HepG2 (cell line): ENCODE data around the gene RBM19. TPM values are rescaled to one million over a fixed set of nuclear protein-coding genes. Genes with fewer than 3 reads are reported as not detected.

Experiments used
- ADNP ChIP-seq: sonication (generic); formaldehyde crosslinking; IDR thresholded peaks from 2 replicates; pipeline ENCODE4 v1.4.0; 2020; ENCODE audit warnings: missing genetic modification reagents
- ARID3A ChIP-seq: IDR thresholded peaks from 2 replicates; pipeline ENCODE4 v1.6.1; 2012; ENCODE audit warnings: low read depth, low read length, improper control_type of control experiment
- BHLHE40 ChIP-seq: IDR thresholded peaks from 2 replicates; pipeline ENCODE4 v1.6.1; 2011; ENCODE audit warnings: low read length, improper control_type of control experiment
- CHD4 ChIP-seq: fragments of 200-600 bp; sonication (generic); IDR thresholded peaks from 2 replicates; pipeline ENCODE4 v1.7.0; 2017; ENCODE audit warnings: mild to moderate bottlenecking, low read length, borderline replicate concordance
- FOXA1 ChIP-seq, 2 experiments: fragments of 450-650 bp in 1 of 2; sonication (generic) in 1 of 2; formaldehyde crosslinking in 1 of 2; IDR thresholded peaks; 2 replicates each; pipeline versions ENCODE4 v1.4.0 to v1.6.1; 2016 to 2020; ENCODE audit warnings: missing genetic modification reagents in 1 of 2
- HNF1A ChIP-seq, 2 experiments: sonication (generic) in 1 of 2; formaldehyde crosslinking in 1 of 2; IDR thresholded peaks; 2 replicates each; pipeline versions ENCODE4 v1.4.0 to v1.6.1; 2016 to 2020; ENCODE audit warnings: borderline replicate concordance in 1 of 2, low read depth in 1 of 2, mild to moderate bottlenecking in 1 of 2, missing genetic modification reagents in 1 of 2
- KDM1A ChIP-seq: IDR thresholded peaks from 2 replicates; pipeline ENCODE4 v1.6.1; 2016; ENCODE audit warnings: missing compliant biosample characterization
- MEIS2 ChIP-seq: sonication (generic); formaldehyde crosslinking; IDR thresholded peaks from 2 replicates; pipeline ENCODE4 v1.9.0; 2021; ENCODE audit warnings: mild to moderate bottlenecking, missing genetic modification reagents
- PAF1 ChIP-seq: IDR thresholded peaks from 2 replicates; pipeline ENCODE4 v1.6.1; 2016; ENCODE audit warnings: missing genetic modification reagents, missing compliant biosample characterization
- PBX2 ChIP-seq: IDR thresholded peaks from 2 replicates; pipeline ENCODE4 v1.6.1; 2016; ENCODE audit warnings: control low read depth
- RARA ChIP-seq: IDR thresholded peaks from 2 replicates; pipeline ENCODE4 v1.6.1; 2016; ENCODE audit warnings: missing genetic modification reagents, missing compliant biosample characterization
- SPEN ChIP-seq: sonication (generic); formaldehyde crosslinking; IDR thresholded peaks from 2 replicates; pipeline ENCODE4 v1.5.1; 2020; ENCODE audit warnings: low read depth, mild to moderate bottlenecking, missing genetic modification reagents
- UBTF ChIP-seq: sonication (generic); formaldehyde crosslinking; IDR thresholded peaks from 2 replicates; pipeline ENCODE4 v1.4.0; 2020; ENCODE audit warnings: mild to moderate bottlenecking, missing genetic modification reagents
- ZBTB34 ChIP-seq: sonication (generic); formaldehyde crosslinking; IDR thresholded peaks from 2 replicates; pipeline ENCODE4 v1.8.0; 2022; ENCODE audit warnings: mild to moderate bottlenecking, missing genetic modification reagents
- ZNF556 ChIP-seq: sonication (generic); formaldehyde crosslinking; IDR thresholded peaks from 2 replicates; pipeline ENCODE4 v1.4.0; 2020; ENCODE audit warnings: mild to moderate bottlenecking, missing genetic modification reagents, borderline replicate concordance
- polyA plus RNA-seq, 8 experiments: library from polyadenylated mRNA; depleted of rRNA in 3 of 8; stranded (reverse) in 7 of 8; unstranded in 1 of 8; fragments of >200 nt; fragmentation: Illumina TruSeq in 4 of 8; extraction: Trizol in 4 of 8; gene quantifications; 2 replicates each; pipeline versions ENCODE4 v1.2.1 to v1.2.3, GENCODE V29; 2011 to 2016; ENCODE audit warnings: low read depth in 4 of 8, missing spikeins in 1 of 8, mixed read lengths in 1 of 8; ENCODE audit not compliant: insufficient read depth in 1 of 8
- total RNA-seq, 5 experiments: library from RNA; depleted of rRNA; stranded (reverse); fragments of >200 nt; fragmentation: Illumina TruSeq; extraction: Trizol; gene quantifications; 2 replicates each; pipeline ENCODE4 v1.2.3, GENCODE V29; 2016; ENCODE audit warnings: low read depth in 1 of 5

Gene RBM19
- total and polyA plus RNA-seq, 2 of the 13 experiments (the other 11 are each of a cell fraction or from before 2014, with no cell fraction given): 19.3 to 32.2 TPM

- TF ChIP-seq UBTF: no peak
- TF ChIP-seq SPEN (CRISPR knock-in tag): no peak
- peak; percentile 48; the same call in 1 of the 2 replicates for TF ChIP-seq ADNP (CRISPR knock-in tag)
- TF ChIP-seq PBX2 (CRISPR knock-in tag): peak; percentile 74
- no peak for TF ChIP-seq ZBTB34 (CRISPR knock-in tag)
- TF ChIP-seq KDM1A (CRISPR knock-in tag): peak; percentile 78
- TF ChIP-seq HNF1A (IDR thresholded peaks at IDR 0.05; ENCODE audit: low read depth): no peak
- no peak for TF ChIP-seq HNF1A (CRISPR knock-in tag; IDR thresholded peaks at IDR 0.05; ENCODE audit: borderline replicate concordance)
- TF ChIP-seq MEIS2 (CRISPR knock-in tag): 0 out of 2 replicates have a peak, but pooled peaks have one; percentile 75
- TF ChIP-seq BHLHE40: peak; percentile 75; the same call in 1 of the 2 replicates
- TF ChIP-seq RARA (CRISPR knock-in tag): peak; percentile 34; the same call in 1 of the 2 replicates
- TF ChIP-seq ZNF556 (CRISPR knock-in tag): no peak
- TF ChIP-seq ARID3A: 0 out of 2 replicates have a peak, but pooled peaks have one; percentile 43
- TF ChIP-seq PAF1 (CRISPR knock-in tag): no peak
- TF ChIP-seq FOXA1 (IDR thresholded peaks at IDR 0.05): no peak
- 0 out of 2 replicates have a peak, but pooled peaks have one; percentile 6 for TF ChIP-seq FOXA1 (CRISPR knock-in tag; IDR thresholded peaks at IDR 0.05)
- peak; percentile 86; the same call in 1 of the 2 replicates for TF ChIP-seq CHD4
These were observed 24.4 kb upstream of the RBM19 start (continued) for GRCh38 chr12:113990250-113991223.
